Natural killer cell (primary cell): Measurements from ENCODE around the gene THEMIS. TPM values are rescaled to one million over a fixed set of nuclear protein-coding genes. Genes with fewer than 3 reads are reported as not detected.
"Not testable (repeated sequence)": the region's sequence is repeated elsewhere in the genome, so short reads cannot be mapped to it uniquely, and the experiment has no call there.

ENCODE experiments used
- ATAC-seq, 3 donors: fragments of 150-1000 bp in 2 of 3; fragments of 200-7000 bp in 1 of 3; cut with Tn5 transposase; 1 replicate in 1 of 3; 2 replicates in 2 of 3; pipeline ENCODE4 v1.10.0; 2021; ENCODE audit warnings: mild to moderate bottlenecking in 2 of 3, moderate library complexity in 2 of 3
- DNase-seq, 2 donors: peaks; one replicate each; pipeline versions ENCODE4 v3.0.0 to v3.0.0-alpha.2; 2013 to 2021; ENCODE audit warnings: mixed read lengths in 1 of 2
- H3K27ac ChIP-seq: one replicate; pipeline ENCODE4 v1.5.1; 2013; ENCODE audit warnings: mild to moderate bottlenecking, low read length
- H3K27me3 ChIP-seq: one replicate; pipeline ENCODE4 v1.6.1; 2013; ENCODE audit warnings: low read length; ENCODE audit not compliant: control insufficient read depth, insufficient read depth
- H3K36me3 ChIP-seq: one replicate; pipeline ENCODE4 v1.6.1; 2013; ENCODE audit warnings: low read length; ENCODE audit not compliant: control insufficient read depth, insufficient read depth
- H3K4me1 ChIP-seq: one replicate; pipeline ENCODE4 v1.6.1; 2013; ENCODE audit warnings: low read length; ENCODE audit not compliant: control insufficient read depth, insufficient read depth
- H3K4me3 ChIP-seq: one replicate; pipeline ENCODE4 v1.5.1; 2013; ENCODE audit warnings: low read length
- H3K9me3 ChIP-seq: one replicate; pipeline ENCODE4 v1.6.1; 2013; ENCODE audit warnings: low read length; ENCODE audit not compliant: control insufficient read depth, insufficient read depth
- H3K27ac Mint-ChIP-seq, 2 donors: one replicate each; pipeline ENCODE4 v1.8.0; 2022; ENCODE audit warnings: mild to moderate bottlenecking in 2 of 2, mixed read lengths in 2 of 2, moderate library complexity in 1 of 2
- H3K27me3 Mint-ChIP-seq, 2 donors: one replicate each; pipeline ENCODE4 v1.8.0; 2022; ENCODE audit warnings: low read depth in 2 of 2, mixed read lengths in 2 of 2
- H3K36me3 Mint-ChIP-seq: one replicate; pipeline ENCODE4 v1.8.0; 2022; ENCODE audit warnings: mixed read lengths
- H3K4me1 Mint-ChIP-seq, 2 donors: one replicate each; pipeline ENCODE4 v1.8.0; 2022; ENCODE audit warnings: mixed read lengths in 2 of 2
- H3K4me3 Mint-ChIP-seq: one replicate; pipeline ENCODE4 v1.8.0; 2022; ENCODE audit warnings: mild to moderate bottlenecking, moderate library complexity, mixed read lengths
- H3K9me3 Mint-ChIP-seq, 2 donors: one replicate each; pipeline ENCODE4 v1.8.0; 2022; ENCODE audit warnings: mixed read lengths in 2 of 2
- WGBS: methylation state at CpG from one replicate; pipeline ENCODE4 v1.1.7; 2013; ENCODE audit warnings: missing lambda C conversion rate; ENCODE audit not compliant: insufficient coverage; 5-methylcytosine and 5-hydroxymethylcytosine counted together
- intact Hi-C: fragments of 100-400 bp; cut with micrococcal nuclease; formaldehyde crosslinking; loops from one replicate; pipeline ENCODE4 v1.14.2; 2022
- total RNA-seq, 4 donors: library from RNA; stranded (reverse); fragments of 120-200 nt in 1 of 4; gene quantifications; one replicate each; pipeline versions ENCODE4 v1.2.3 to v1.2.4, GENCODE V29; 2013 to 2022
- TF ChIP-seq, protein P1 (sequence below): fragments of 200-600 bp; IDR thresholded peaks from one replicate; pipeline ENCODE4 v1.8.0; 2022; ENCODE audit warnings: antibody characterized with exemption

THEMIS gene
- total RNA-seq, 3 donors from 2014 or later (not counting 1 experiment from before 2014, with no cell fraction given), result 0.82 to 11.7 (median 1.7) TPM

DNA sequence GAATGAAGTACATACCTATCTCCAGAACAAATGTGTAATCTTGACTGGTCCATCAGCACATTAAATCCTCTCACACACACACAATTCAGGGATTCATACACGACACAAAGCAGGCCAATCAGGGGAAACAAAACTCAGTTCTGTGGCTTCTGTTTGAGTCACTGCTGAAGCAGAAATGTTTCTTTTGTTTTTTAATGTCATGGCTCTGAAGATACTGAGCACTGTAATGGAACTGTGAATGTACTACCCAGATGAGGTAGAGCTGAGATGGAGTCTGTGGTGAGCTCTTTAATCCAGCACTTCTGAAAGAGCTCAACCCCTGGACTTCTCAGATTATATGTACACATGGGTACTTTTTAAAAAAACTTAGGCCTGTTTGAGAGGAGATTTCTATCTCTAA is 116.4 kb downstream of the THEMIS start:
- Mint-ChIP-seq H3K27me3 (no peaks in the 10 kb centered on the region), H3K27ac (no peak overlapping the region), H3K9me3 (peaks cover 0 to 4% of the 10 kb centered on the region in 2 donors), H3K36me3 (no peaks in the 10 kb centered on the region), H3K4me1 (no peaks in the 10 kb centered on the region), H3K4me3 (no peak overlapping the region)
- no peaks in the 10 kb centered on the region for H3K4me1 ChIP-seq
- ATAC-seq, result no peak
- no peak overlapping the region for H3K4me3 ChIP-seq
- no peaks in the 10 kb centered on the region for H3K27me3 ChIP-seq
- H3K27ac ChIP-seq, result no peak overlapping the region
- TF ChIP-seq, protein P1, sequence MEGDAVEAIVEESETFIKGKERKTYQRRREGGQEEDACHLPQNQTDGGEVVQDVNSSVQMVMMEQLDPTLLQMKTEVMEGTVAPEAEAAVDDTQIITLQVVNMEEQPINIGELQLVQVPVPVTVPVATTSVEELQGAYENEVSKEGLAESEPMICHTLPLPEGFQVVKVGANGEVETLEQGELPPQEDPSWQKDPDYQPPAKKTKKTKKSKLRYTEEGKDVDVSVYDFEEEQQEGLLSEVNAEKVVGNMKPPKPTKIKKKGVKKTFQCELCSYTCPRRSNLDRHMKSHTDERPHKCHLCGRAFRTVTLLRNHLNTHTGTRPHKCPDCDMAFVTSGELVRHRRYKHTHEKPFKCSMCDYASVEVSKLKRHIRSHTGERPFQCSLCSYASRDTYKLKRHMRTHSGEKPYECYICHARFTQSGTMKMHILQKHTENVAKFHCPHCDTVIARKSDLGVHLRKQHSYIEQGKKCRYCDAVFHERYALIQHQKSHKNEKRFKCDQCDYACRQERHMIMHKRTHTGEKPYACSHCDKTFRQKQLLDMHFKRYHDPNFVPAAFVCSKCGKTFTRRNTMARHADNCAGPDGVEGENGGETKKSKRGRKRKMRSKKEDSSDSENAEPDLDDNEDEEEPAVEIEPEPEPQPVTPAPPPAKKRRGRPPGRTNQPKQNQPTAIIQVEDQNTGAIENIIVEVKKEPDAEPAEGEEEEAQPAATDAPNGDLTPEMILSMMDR, result no peak
- peaks cover 6% of the 10 kb centered on the region for H3K9me3 ChIP-seq
- H3K36me3 ChIP-seq, result no peaks in the 10 kb centered on the region
- intact Hi-C loops, result no loop called here
- DNase-seq, result no peak
- WGBS, result 75% methylated on average over 1 of the region's 1 CpG

DNA sequence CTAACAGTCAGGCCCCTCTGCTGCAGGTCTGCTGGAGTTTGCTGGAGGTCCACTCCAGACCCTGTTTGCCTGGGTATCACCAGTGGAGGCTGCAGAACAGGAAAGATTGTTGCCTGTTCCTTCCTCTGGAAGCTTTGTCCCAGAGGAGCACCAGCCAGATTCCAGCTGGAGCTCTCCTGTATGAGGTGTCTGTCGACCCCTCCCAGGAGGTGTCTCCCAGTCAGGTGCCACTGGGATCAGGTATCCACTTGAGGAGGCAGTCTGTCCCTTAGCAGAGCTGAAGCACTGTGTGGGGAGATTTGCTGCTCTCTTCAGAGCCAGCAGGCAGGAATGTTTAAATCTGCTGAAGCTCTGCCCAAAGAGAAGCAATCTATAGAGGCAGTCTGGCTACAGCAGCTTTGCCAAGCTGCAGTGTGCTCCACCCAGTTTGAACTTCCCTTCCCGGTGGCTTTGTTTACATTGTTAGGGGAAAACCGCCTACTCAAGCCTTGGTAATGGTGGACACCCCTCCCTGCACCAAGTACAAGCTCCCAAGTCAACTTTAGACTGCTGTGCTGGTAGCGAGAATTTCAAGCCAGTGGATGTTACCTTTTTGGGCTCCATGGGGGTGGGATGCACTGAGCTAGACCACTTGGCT is 119.1 kb downstream of the THEMIS start:
- H3K27ac Mint-ChIP-seq, H3K27me3 Mint-ChIP-seq, H3K4me3 ChIP-seq, ATAC-seq, H3K9me3 ChIP-seq, H3K4me1 Mint-ChIP-seq, H3K27ac ChIP-seq, H3K9me3 Mint-ChIP-seq, H3K36me3 Mint-ChIP-seq, H3K4me3 Mint-ChIP-seq, DNase-seq, H3K27me3 ChIP-seq, intact Hi-C loops, H3K4me1 ChIP-seq, H3K36me3 ChIP-seq: not testable (repeated sequence)
- 73% methylated on average over 4 of the region's 4 CpGs for WGBS

DNA sequence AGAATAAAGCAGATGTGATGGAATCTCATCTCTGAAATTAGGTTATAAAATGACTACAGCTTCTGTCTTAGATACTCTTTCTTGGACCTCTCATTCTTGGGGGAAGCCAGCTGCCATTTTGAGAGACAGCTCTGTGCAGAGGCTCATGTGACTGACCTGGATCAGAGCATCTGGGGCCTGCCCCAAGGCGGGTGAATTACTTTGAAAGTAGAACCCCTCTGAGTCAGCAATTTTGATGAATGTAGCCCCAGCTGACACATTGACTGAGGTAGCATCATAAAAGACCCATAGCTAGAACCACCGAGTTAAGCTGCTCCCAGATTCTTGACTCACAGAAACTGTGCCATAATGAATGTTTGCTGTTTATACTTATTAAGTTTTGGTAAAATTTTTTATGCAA is 124.5 kb downstream of the THEMIS start:
- Mint-ChIP-seq H3K27ac (no peak overlapping the region), H3K36me3 (no peaks in the 10 kb centered on the region), H3K27me3 (no peaks in the 10 kb centered on the region), H3K9me3 (no peaks in the 10 kb centered on the region), H3K4me1 (no peaks in the 10 kb centered on the region), H3K4me3 (no peak overlapping the region)
- no peak for DNase-seq
- no peak for ATAC-seq
- Histone ChIP-seq H3K27ac (no peak overlapping the region), H3K9me3 (no peaks in the 10 kb centered on the region), H3K4me3 (no peak overlapping the region), H3K4me1 (no peaks in the 10 kb centered on the region), H3K27me3 (no peaks in the 10 kb centered on the region), H3K36me3 (no peaks in the 10 kb centered on the region)
- intact Hi-C loops, result no loop called here
- TF ChIP-seq, protein P1, result no peak
- WGBS, result 80% methylated on average over 2 of the region's 2 CpGs

DNA sequence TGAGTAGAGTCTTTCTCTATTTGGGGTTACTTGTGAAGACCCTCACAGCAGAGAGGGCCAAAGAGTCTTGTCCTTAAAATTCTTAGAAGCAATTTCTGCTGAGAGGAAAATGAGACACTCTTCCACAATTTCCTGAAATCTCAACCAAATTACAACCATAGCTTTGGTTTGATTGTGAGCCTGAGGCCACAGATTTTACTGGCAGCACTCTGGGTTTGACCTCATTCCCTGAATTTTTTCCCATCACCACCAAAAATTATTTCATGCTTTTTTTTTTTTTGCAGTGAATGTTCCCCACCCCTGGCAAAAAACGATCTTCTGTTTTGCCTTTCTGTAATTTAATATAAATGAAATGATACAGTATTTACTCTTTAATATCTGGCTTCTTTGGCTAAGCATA is 125.5 kb downstream of the THEMIS start:
- intact Hi-C loops, result no loop called here
- Mint-ChIP-seq H3K27ac (no peak overlapping the region), H3K36me3 (no peaks in the 10 kb centered on the region), H3K27me3 (no peaks in the 10 kb centered on the region), H3K9me3 (peaks cover 0 to 2% of the 10 kb centered on the region in 2 donors), H3K4me3 (no peak overlapping the region), H3K4me1 (no peaks in the 10 kb centered on the region)
- H3K4me3 ChIP-seq, result no peak overlapping the region
- ATAC-seq (no peak), DNase-seq (no peak)
- H3K27ac ChIP-seq, result no peak overlapping the region
- no CpG with 5 or more reads among the region's 1 CpG for WGBS
- H3K36me3 ChIP-seq, result no peaks in the 10 kb centered on the region
- TF ChIP-seq, protein P1, result no peak
- H3K4me1 ChIP-seq, result no peaks in the 10 kb centered on the region
- H3K27me3 ChIP-seq, result no peaks in the 10 kb centered on the region
- no peaks in the 10 kb centered on the region for H3K9me3 ChIP-seq
